ENCODE measurements around the gene TMTC3. TPM values are rescaled to one million over a fixed set of nuclear protein-coding genes. Genes with fewer than 3 reads are reported as not detected.
A peak's percentile ranks its signal among the peaks of the same experiment; 100 is the strongest.

Gene TMTC3
- total and polyA plus RNA-seq, 2 of the 8 experiments (the other 6 are each of a cell fraction or from before 2014, with no cell fraction given) = 7.0 to 45.1 TPM

DNA sequence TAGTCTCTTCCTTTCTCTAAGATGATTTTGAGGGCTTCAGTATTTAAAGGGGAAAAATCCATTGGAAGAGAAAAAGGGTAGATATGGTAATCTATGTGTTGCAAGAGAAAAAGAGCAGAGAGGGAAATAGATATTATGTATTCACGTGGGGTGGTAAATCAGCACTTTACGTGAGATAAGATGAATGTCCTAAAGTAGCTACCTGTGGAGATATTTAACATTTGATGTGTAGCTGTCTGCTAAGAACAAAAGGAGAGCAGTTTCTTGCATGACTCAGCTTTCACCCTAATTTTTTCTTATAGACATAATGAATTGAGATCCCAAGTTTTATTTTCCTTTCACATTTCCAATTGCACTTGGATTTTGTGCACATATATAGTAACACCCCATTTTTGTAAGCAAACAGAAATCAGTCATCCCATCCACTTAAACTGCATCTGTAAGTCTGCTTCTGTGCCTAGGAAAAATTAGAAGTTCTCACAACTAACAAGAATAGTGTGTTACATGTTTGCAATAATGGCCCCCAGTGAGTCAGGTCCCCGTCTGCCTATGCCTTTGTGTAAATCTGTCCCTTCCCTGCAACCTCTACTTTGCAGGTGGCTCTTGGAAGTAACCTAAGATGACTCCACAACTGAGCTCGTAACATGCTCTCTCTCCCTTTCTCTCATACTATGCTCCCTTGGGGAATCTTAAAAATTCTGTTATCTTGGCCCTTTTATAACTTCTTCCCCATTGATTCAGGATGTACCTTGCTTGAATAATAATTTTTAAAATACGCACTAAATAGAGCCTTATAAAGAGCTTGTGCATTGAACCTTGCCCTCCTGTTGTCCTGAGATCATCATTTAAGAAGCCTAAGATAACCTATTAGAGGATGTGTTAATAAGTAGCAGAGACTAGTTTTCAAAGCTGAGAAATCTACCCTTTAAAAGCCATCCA, 3.7 kb downstream of the TMTC3 start:
- Histone ChIP-seq H3K4me2 (ENCODE audit: insufficient read depth in 1 of 2, low read depth in 2 of 2, low read length in 2 of 2) (peak overlapping the region; percentile 45 to 85; a peak in 2 of 4 replicates), H3K79me1 (ENCODE audit: low read depth, low read length) (no peaks in the 10 kb centered on the region), H3K27me3 (replicated peaks in 1 of 4; ENCODE audit: control insufficient read depth in 3 of 4, extremely low read depth in 1 of 4, insufficient read depth in 3 of 4, low read length in 3 of 4) (no peaks in the 10 kb centered on the region), H3K9me3 (ENCODE audit: insufficient read depth in 2 of 2, low read depth in 1 of 2, low read length in 1 of 2) (no peaks in the 10 kb centered on the region), H3K23me2 (ENCODE audit: low read depth, low read length) (peaks cover 4% of the 10 kb centered on the region; the same call in 1 of the 2 replicates), H2BK12ac (ENCODE audit: low read depth, low read length) (peak overlapping the region; percentile 7; the same call in 1 of the 2 replicates), H2AK5ac (ENCODE audit: low read depth, low read length) (no peak overlapping the region), H4K8ac (ENCODE audit: extremely low read depth, insufficient read depth, low read length) (no peak overlapping the region), H4K5ac (ENCODE audit: insufficient read length, low read depth, low read length) (no peak overlapping the region), H3K4me1 (replicated peaks in 1 of 4; ENCODE audit: control insufficient read depth in 3 of 4, insufficient read depth in 4 of 4, low read length in 3 of 4) (peaks cover 0 to 18% (median 8%) of the 10 kb centered on the region in 4 experiments; a peak in 5 of 7 replicates), H3K4ac (replicated peaks; ENCODE audit: insufficient read length, low read depth, low read length) (no peak overlapping the region), H2BK120ac (replicated peaks; ENCODE audit: low read depth, low read length) (no peak overlapping the region), H2BK5ac (ENCODE audit: low read depth, low read length) (peak overlapping the region; percentile 9; the same call in 1 of the 2 replicates), H3K36me3 (ENCODE audit: control insufficient read depth in 2 of 4, insufficient read depth in 4 of 4, low read length in 3 of 4) (peaks cover 0 to 7% (median 0%) of the 10 kb centered on the region in 4 experiments; a peak in 1 of 8 replicates), H3K18ac (ENCODE audit: extremely low read depth, low read length) (no peak overlapping the region), H4K91ac (replicated peaks; ENCODE audit: insufficient read length, low read length) (no peak overlapping the region), H3K79me2 (ENCODE audit: control insufficient read depth in 1 of 2, insufficient read depth in 2 of 2, low read length in 2 of 2) (peaks cover 0 to 70% of the 10 kb centered on the region in 2 experiments; a peak in 2 of 4 replicates), H4K20me1 (replicated peaks in 1 of 2; ENCODE audit: control insufficient read depth in 1 of 2, insufficient read depth in 2 of 2, low read length in 2 of 2) (no peaks in the 10 kb centered on the region), H2BK15ac (ENCODE audit: low read length) (no peak overlapping the region), H3K14ac (ENCODE audit: insufficient read length) (no peak overlapping the region), H2BK20ac (ENCODE audit: low read length) (no peak overlapping the region), H3K27ac (ENCODE audit: low read depth, low read length) (peak overlapping the region; percentile 59), H3K4me3 (ENCODE audit: extremely low read depth in 1 of 4, insufficient read depth in 2 of 4, low read depth in 3 of 4, low read length in 4 of 4) (peak overlapping the region in 1 of 4 experiments; percentile 23; a peak in 1 of 8 replicates), H3K56ac (replicated peaks; ENCODE audit: insufficient read length, low read depth, low read length) (no peak overlapping the region), H2AFZ (ENCODE audit: low read length) (no peak overlapping the region), H3K9ac (replicated peaks in 1 of 4; ENCODE audit: extremely low read depth in 1 of 4, low read depth in 3 of 4, low read length in 3 of 4) (no peak overlapping the region), H3K23ac (ENCODE audit: insufficient read length) (no peak overlapping the region)
- no peak for DNase-seq (ENCODE audit: low read depth in 1 of 2, low spot score in 2 of 2)
- ChIA-PET POLR2A (ENCODE audit: partially characterized antibody) (interaction anchor here (0.5 to 1.5 kb wide), 2 partner anchors 9 to 278 kb away, joined by 3 to 8 read pairs; no protein-coding TSS in a partner anchor), CTCF (ENCODE audit: partially characterized antibody) (interaction anchor here (0.6 to 1.4 kb wide), 4 partner anchors 9 to 574 kb away, joined by 3 read pairs; no protein-coding TSS in a partner anchor)
- FAIRE-seq = no peak
- 50% methylated on average over 5 of the region's 5 CpGs; no CpG with 5 or more reads in 1 of the 2 experiments for WGBS, 2 experiments (ENCODE audit: extremely low coverage in 1 of 2, insufficient coverage in 1 of 2, insufficient read length in 1 of 2, insufficient replicate concordance in 2 of 2, low coverage in 1 of 2, low lambda C conversion rate in 2 of 2, missing lambda C conversion rate in 1 of 2)
- TF ChIP-seq ZNF274 (IDR thresholded peaks at IDR 0.05; ENCODE audit: borderline replicate concordance, extremely low read depth, low read length) (no peak), TBP (IDR thresholded peaks at IDR 0.05; ENCODE audit: low read depth, low read length) (no peak), ASH2L (IDR thresholded peaks at IDR 0.05; ENCODE audit: low read length) (no peak), MAFK (IDR thresholded peaks at IDR 0.05; ENCODE audit: low read depth, low read length) (no peak), BACH1 (IDR thresholded peaks at IDR 0.05; ENCODE audit: low read length) (peak; percentile 47; the same call in 1 of the 2 replicates)

Measured in H1 (cell line).